WTC11 (cell line): ENCODE results near the gene ERC1. TPM values are rescaled to one million over a fixed set of nuclear protein-coding genes. Genes with fewer than 3 reads are reported as not detected.
A peak's percentile ranks its signal among the peaks of the same experiment; 100 is the strongest.

Source experiments
- ATAC-seq: fragments of 200-7000 bp; cut with Tn5 transposase; 2 replicates; pipeline ENCODE4 v1.10.0; 2021; ENCODE audit warnings: mild to moderate bottlenecking, moderate library complexity
- CTCF ChIA-PET: fragments of 300-600 bp; sonication (Branson Sonifier 250); formaldehyde crosslinking; loops from one replicate; lab custom pipeline; 2021; ENCODE audit warnings: antibody characterized with exemption; lab: Charles Lee
- POLR2A ChIA-PET: fragments of 350-600 bp; sonication (Branson Sonifier 250); formaldehyde crosslinking; loops from one replicate; lab custom pipeline; 2021; ENCODE audit warnings: antibody characterized with exemption; lab: Charles Lee
- DNase-seq: peaks from one replicate; pipeline ENCODE4 v3.0.0; 2021; ENCODE audit warnings: low spot score
- H3K27ac Mint-ChIP-seq: 2 replicates; pipeline ENCODE4 v1.8.0; 2021; ENCODE audit warnings: mixed read lengths
- H3K27me3 Mint-ChIP-seq: 2 replicates; pipeline ENCODE4 v1.8.0; 2021; ENCODE audit warnings: low read depth, mild to moderate bottlenecking, moderate library complexity, mixed read lengths
- H3K36me3 Mint-ChIP-seq: 2 replicates; pipeline ENCODE4 v1.8.0; 2021; ENCODE audit warnings: mixed read lengths
- H3K4me1 Mint-ChIP-seq: 2 replicates; pipeline ENCODE4 v1.8.0; 2022; ENCODE audit warnings: mixed read lengths
- H3K4me3 Mint-ChIP-seq: 2 replicates; pipeline ENCODE4 v1.8.0; 2021; ENCODE audit warnings: mild to moderate bottlenecking, moderate library complexity, mixed read lengths
- H3K9me3 Mint-ChIP-seq: 2 replicates; pipeline ENCODE4 v1.8.0; 2021; ENCODE audit warnings: mixed read lengths
- ATF1 ChIP-seq: sonication (generic); formaldehyde crosslinking; IDR thresholded peaks from 2 replicates; pipeline ENCODE4 v1.8.1; 2023; ENCODE audit warnings: mild to moderate bottlenecking, moderate library complexity, missing genetic modification reagents
- ATF2 ChIP-seq: sonication (generic); formaldehyde crosslinking; IDR thresholded peaks from 2 replicates; pipeline ENCODE4 v1.8.1; 2022; ENCODE audit warnings: low read depth, missing genetic modification reagents, borderline replicate concordance
- ATF6 ChIP-seq: sonication (generic); formaldehyde crosslinking; IDR thresholded peaks from 2 replicates; pipeline ENCODE4 v1.8.1; 2023; ENCODE audit warnings: mild to moderate bottlenecking, missing genetic modification reagents
- EMX1 ChIP-seq: fragments of 250-450 bp; sonication (Bioruptor Pico); IDR thresholded peaks from 2 replicates; pipeline ENCODE4 v1.8.0; 2021; ENCODE audit warnings: mild to moderate bottlenecking
- HMGA2 ChIP-seq: fragments of 250-450 bp; sonication (Bioruptor Pico); IDR thresholded peaks from 2 replicates; pipeline ENCODE4 v1.4.0; 2021; ENCODE audit warnings: mild to moderate bottlenecking, moderate library complexity
- JAZF1 ChIP-seq: fragments of 250-450 bp; sonication (Bioruptor Pico); IDR thresholded peaks from 2 replicates; pipeline ENCODE4 v1.9.0; 2021; ENCODE audit warnings: moderate library complexity, mild to moderate bottlenecking, inconsistent platforms
- JUN ChIP-seq: sonication (generic); formaldehyde crosslinking; IDR thresholded peaks from 2 replicates; pipeline ENCODE4 v1.8.0; 2023; ENCODE audit warnings: mild to moderate bottlenecking, missing genetic modification reagents
- KAT7 ChIP-seq: sonication (generic); formaldehyde crosslinking; IDR thresholded peaks from 2 replicates; pipeline ENCODE4 v1.8.1; 2023; ENCODE audit warnings: missing genetic modification reagents, mild to moderate bottlenecking, borderline replicate concordance
- MXD4 ChIP-seq: fragments of 250-450 bp; sonication (Bioruptor Pico); IDR thresholded peaks from 2 replicates; pipeline ENCODE4 v1.8.0; 2021; ENCODE audit warnings: mild to moderate bottlenecking, moderate library complexity, borderline replicate concordance
- NFATC4 ChIP-seq: fragments of 250-450 bp; sonication (Bioruptor Pico); IDR thresholded peaks from 2 replicates; pipeline ENCODE4 v1.9.0; 2021; ENCODE audit warnings: mild to moderate bottlenecking
- NR3C1 ChIP-seq: sonication (generic); formaldehyde crosslinking; conservative IDR thresholded peaks from 2 replicates; pipeline ENCODE4 v1.8.1; 2023; ENCODE audit warnings: low read depth, mild to moderate bottlenecking, missing genetic modification reagents
- RORB ChIP-seq: fragments of 250-450 bp; sonication (Bioruptor Pico); IDR thresholded peaks from 2 replicates; pipeline ENCODE4 v1.9.0; 2021; ENCODE audit warnings: mild to moderate bottlenecking
- SOX15 ChIP-seq: fragments of 250-450 bp; sonication (Bioruptor Pico); IDR thresholded peaks from 2 replicates; pipeline ENCODE4 v1.9.0; 2021; ENCODE audit warnings: mild to moderate bottlenecking
- ZNF121 ChIP-seq: sonication (generic); formaldehyde crosslinking; IDR thresholded peaks from 2 replicates; pipeline ENCODE4 v1.8.0; 2023; ENCODE audit warnings: missing genetic modification reagents
- ZNF263 ChIP-seq: sonication (generic); formaldehyde crosslinking; IDR thresholded peaks from 2 replicates; pipeline ENCODE4 v1.8.1; 2022; ENCODE audit warnings: low read depth, mild to moderate bottlenecking, moderate library complexity, missing genetic modification reagents
- ZNF281 ChIP-seq: sonication (generic); formaldehyde crosslinking; IDR thresholded peaks from 2 replicates; pipeline ENCODE4 v1.8.0; 2023; ENCODE audit warnings: mild to moderate bottlenecking, missing genetic modification reagents
- total RNA-seq: library from RNA; stranded (reverse); gene quantifications from 3 replicates; pipeline ENCODE4 v1.2.3, GENCODE V29; 2021
- TF ChIP-seq, protein P1 (sequence below): sonication (generic); formaldehyde crosslinking; IDR thresholded peaks from 2 replicates; pipeline ENCODE4 v1.8.0; 2022; ENCODE audit warnings: mild to moderate bottlenecking, missing genetic modification reagents
- TF ChIP-seq, protein P2 (sequence below): sonication (generic); formaldehyde crosslinking; IDR thresholded peaks from 2 replicates; pipeline ENCODE4 v1.8.0; 2022; ENCODE audit warnings: missing genetic modification reagents

The ERC1 gene
- total RNA-seq, 1 experiment from 2014 or later, result 47.5 TPM

GRCh38 chr12:946631-947030 lies 44.4 kb upstream of the ERC1 start:
- H3K36me3 Mint-ChIP-seq, result peaks cover 21% of the 10 kb centered on the region
- POLR2A ChIA-PET, result no interaction called here
- ATAC-seq (no peak), DNase-seq (no peak)
- H3K4me1 Mint-ChIP-seq, result peaks cover 9% of the 10 kb centered on the region
- TF ChIP-seq SOX15 (CRISPR knock-in tag) (no peak), ZNF121 (no peak), ATF6 (CRISPR knock-in tag) (no peak), JAZF1 (no peak), JUN (CRISPR knock-in tag) (no peak), KAT7 (no peak), HMGA2 (CRISPR knock-in tag) (no peak), MXD4 (CRISPR knock-in tag) (no peak), NR3C1 (no peak), ATF1 (CRISPR knock-in tag) (no peak), ATF2 (CRISPR knock-in tag) (no peak), ZNF281 (CRISPR knock-in tag) (no peak), ZNF263 (no peak), RORB (no peak), EMX1 (CRISPR knock-in tag) (no peak), NFATC4 (CRISPR knock-in tag) (no peak)
- TF ChIP-seq, protein P1, sequence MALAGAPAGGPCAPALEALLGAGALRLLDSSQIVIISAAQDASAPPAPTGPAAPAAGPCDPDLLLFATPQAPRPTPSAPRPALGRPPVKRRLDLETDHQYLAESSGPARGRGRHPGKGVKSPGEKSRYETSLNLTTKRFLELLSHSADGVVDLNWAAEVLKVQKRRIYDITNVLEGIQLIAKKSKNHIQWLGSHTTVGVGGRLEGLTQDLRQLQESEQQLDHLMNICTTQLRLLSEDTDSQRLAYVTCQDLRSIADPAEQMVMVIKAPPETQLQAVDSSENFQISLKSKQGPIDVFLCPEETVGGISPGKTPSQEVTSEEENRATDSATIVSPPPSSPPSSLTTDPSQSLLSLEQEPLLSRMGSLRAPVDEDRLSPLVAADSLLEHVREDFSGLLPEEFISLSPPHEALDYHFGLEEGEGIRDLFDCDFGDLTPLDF, result no peak
- TF ChIP-seq, protein P2, sequence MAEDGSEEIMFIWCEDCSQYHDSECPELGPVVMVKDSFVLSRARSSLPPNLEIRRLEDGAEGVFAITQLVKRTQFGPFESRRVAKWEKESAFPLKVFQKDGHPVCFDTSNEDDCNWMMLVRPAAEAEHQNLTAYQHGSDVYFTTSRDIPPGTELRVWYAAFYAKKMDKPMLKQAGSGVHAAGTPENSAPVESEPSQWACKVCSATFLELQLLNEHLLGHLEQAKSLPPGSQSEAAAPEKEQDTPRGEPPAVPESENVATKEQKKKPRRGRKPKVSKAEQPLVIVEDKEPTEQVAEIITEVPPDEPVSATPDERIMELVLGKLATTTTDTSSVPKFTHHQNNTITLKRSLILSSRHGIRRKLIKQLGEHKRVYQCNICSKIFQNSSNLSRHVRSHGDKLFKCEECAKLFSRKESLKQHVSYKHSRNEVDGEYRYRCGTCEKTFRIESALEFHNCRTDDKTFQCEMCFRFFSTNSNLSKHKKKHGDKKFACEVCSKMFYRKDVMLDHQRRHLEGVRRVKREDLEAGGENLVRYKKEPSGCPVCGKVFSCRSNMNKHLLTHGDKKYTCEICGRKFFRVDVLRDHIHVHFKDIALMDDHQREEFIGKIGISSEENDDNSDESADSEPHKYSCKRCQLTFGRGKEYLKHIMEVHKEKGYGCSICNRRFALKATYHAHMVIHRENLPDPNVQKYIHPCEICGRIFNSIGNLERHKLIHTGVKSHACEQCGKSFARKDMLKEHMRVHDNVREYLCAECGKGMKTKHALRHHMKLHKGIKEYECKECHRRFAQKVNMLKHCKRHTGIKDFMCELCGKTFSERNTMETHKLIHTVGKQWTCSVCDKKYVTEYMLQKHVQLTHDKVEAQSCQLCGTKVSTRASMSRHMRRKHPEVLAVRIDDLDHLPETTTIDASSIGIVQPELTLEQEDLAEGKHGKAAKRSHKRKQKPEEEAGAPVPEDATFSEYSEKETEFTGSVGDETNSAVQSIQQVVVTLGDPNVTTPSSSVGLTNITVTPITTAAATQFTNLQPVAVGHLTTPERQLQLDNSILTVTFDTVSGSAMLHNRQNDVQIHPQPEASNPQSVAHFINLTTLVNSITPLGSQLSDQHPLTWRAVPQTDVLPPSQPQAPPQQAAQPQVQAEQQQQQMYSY (CRISPR knock-in tag), result no peak
- no peaks in the 10 kb centered on the region for H3K9me3 Mint-ChIP-seq
- CTCF ChIA-PET, result no interaction called here
- H3K4me3 Mint-ChIP-seq, result no peak overlapping the region; the same call in 1 of the 2 replicates
- peak overlapping the region; percentile 66; the same call in 1 of the 2 replicates for H3K27ac Mint-ChIP-seq
- no peaks in the 10 kb centered on the region for H3K27me3 Mint-ChIP-seq
